WTC11 (cell line): ENCODE measurements around the gene CLMP. TPM values are rescaled to one million over a fixed set of nuclear protein-coding genes. Genes with fewer than 3 reads are reported as not detected.

ENCODE experiments used
- ATAC-seq: fragments of 200-7000 bp; cut with Tn5 transposase; 2 replicates; pipeline ENCODE4 v1.10.0; 2021; ENCODE audit warnings: mild to moderate bottlenecking, moderate library complexity
- CTCF ChIA-PET: fragments of 300-600 bp; sonication (Branson Sonifier 250); formaldehyde crosslinking; loops from one replicate; lab custom pipeline; 2021; ENCODE audit warnings: antibody characterized with exemption; lab: Charles Lee
- POLR2A ChIA-PET: fragments of 350-600 bp; sonication (Branson Sonifier 250); formaldehyde crosslinking; loops from one replicate; lab custom pipeline; 2021; ENCODE audit warnings: antibody characterized with exemption; lab: Charles Lee
- DNase-seq: peaks from one replicate; pipeline ENCODE4 v3.0.0; 2021; ENCODE audit warnings: low spot score
- H3K27ac Mint-ChIP-seq: 2 replicates; pipeline ENCODE4 v1.8.0; 2021; ENCODE audit warnings: mixed read lengths
- H3K27me3 Mint-ChIP-seq: 2 replicates; pipeline ENCODE4 v1.8.0; 2021; ENCODE audit warnings: low read depth, mild to moderate bottlenecking, moderate library complexity, mixed read lengths
- H3K36me3 Mint-ChIP-seq: 2 replicates; pipeline ENCODE4 v1.8.0; 2021; ENCODE audit warnings: mixed read lengths
- H3K4me1 Mint-ChIP-seq: 2 replicates; pipeline ENCODE4 v1.8.0; 2022; ENCODE audit warnings: mixed read lengths
- H3K4me3 Mint-ChIP-seq: 2 replicates; pipeline ENCODE4 v1.8.0; 2021; ENCODE audit warnings: mild to moderate bottlenecking, moderate library complexity, mixed read lengths
- H3K9me3 Mint-ChIP-seq: 2 replicates; pipeline ENCODE4 v1.8.0; 2021; ENCODE audit warnings: mixed read lengths
- AFF4 ChIP-seq: sonication (generic); formaldehyde crosslinking; IDR thresholded peaks from 2 replicates; pipeline ENCODE4 v1.8.1; 2023; ENCODE audit warnings: mild to moderate bottlenecking, missing genetic modification reagents, borderline replicate concordance
- ATF1 ChIP-seq: sonication (generic); formaldehyde crosslinking; IDR thresholded peaks from 2 replicates; pipeline ENCODE4 v1.8.1; 2023; ENCODE audit warnings: mild to moderate bottlenecking, moderate library complexity, missing genetic modification reagents
- CBFB ChIP-seq: sonication (generic); formaldehyde crosslinking; IDR thresholded peaks from 2 replicates; pipeline ENCODE4 v1.8.1; 2022; ENCODE audit warnings: mild to moderate bottlenecking, low read depth, missing genetic modification reagents
- E2F5 ChIP-seq: sonication (generic); formaldehyde crosslinking; IDR thresholded peaks from 2 replicates; pipeline ENCODE4 v1.8.1; 2022; ENCODE audit warnings: mild to moderate bottlenecking, moderate library complexity, missing genetic modification reagents
- ELF4 ChIP-seq: sonication (generic); formaldehyde crosslinking; IDR thresholded peaks from 2 replicates; pipeline ENCODE4 v1.8.1; 2022; ENCODE audit warnings: low read depth, mild to moderate bottlenecking, moderate library complexity, missing genetic modification reagents
- EMX1 ChIP-seq: fragments of 250-450 bp; sonication (Bioruptor Pico); IDR thresholded peaks from 2 replicates; pipeline ENCODE4 v1.8.0; 2021; ENCODE audit warnings: mild to moderate bottlenecking
- ESRRA ChIP-seq: sonication (generic); formaldehyde crosslinking; IDR thresholded peaks from 2 replicates; pipeline ENCODE4 v1.8.1; 2022; ENCODE audit warnings: mild to moderate bottlenecking, missing genetic modification reagents, borderline replicate concordance
- FOXJ3 ChIP-seq: sonication (generic); formaldehyde crosslinking; IDR thresholded peaks from 2 replicates; pipeline ENCODE4 v1.9.0; 2021; ENCODE audit warnings: missing genetic modification reagents, mild to moderate bottlenecking, borderline replicate concordance
- GRHL2 ChIP-seq: fragments of 250-450 bp; sonication (Bioruptor Pico); IDR thresholded peaks from 2 replicates; pipeline ENCODE4 v1.8.0; 2022; ENCODE audit warnings: mild to moderate bottlenecking, moderate library complexity; ENCODE audit not compliant: insufficient replicate concordance, severe bottlenecking
- IRF1 ChIP-seq: sonication (generic); formaldehyde crosslinking; IDR thresholded peaks from 2 replicates; pipeline ENCODE4 v1.8.0; 2023; ENCODE audit warnings: missing genetic modification reagents
- IRF2 ChIP-seq: sonication (generic); formaldehyde crosslinking; IDR thresholded peaks from 2 replicates; pipeline ENCODE4 v1.8.0; 2022; ENCODE audit warnings: low read depth, missing genetic modification reagents, borderline replicate concordance
- KAT7 ChIP-seq: sonication (generic); formaldehyde crosslinking; IDR thresholded peaks from 2 replicates; pipeline ENCODE4 v1.8.1; 2023; ENCODE audit warnings: missing genetic modification reagents, mild to moderate bottlenecking, borderline replicate concordance
- NFE2L1 ChIP-seq: sonication (generic); formaldehyde crosslinking; IDR thresholded peaks from 2 replicates; pipeline ENCODE4 v1.8.1; 2023; ENCODE audit warnings: missing genetic modification reagents
- SOX15 ChIP-seq: fragments of 250-450 bp; sonication (Bioruptor Pico); IDR thresholded peaks from 2 replicates; pipeline ENCODE4 v1.9.0; 2021; ENCODE audit warnings: mild to moderate bottlenecking
- SP1 ChIP-seq: sonication (generic); formaldehyde crosslinking; conservative IDR thresholded peaks from 2 replicates; pipeline ENCODE4 v1.8.1; 2022; ENCODE audit warnings: missing genetic modification reagents
- TEAD1 ChIP-seq: sonication (generic); formaldehyde crosslinking; IDR thresholded peaks from 2 replicates; pipeline ENCODE4 v1.8.0; 2022; ENCODE audit warnings: mild to moderate bottlenecking, missing genetic modification reagents
- TEAD4 ChIP-seq: sonication (generic); formaldehyde crosslinking; IDR thresholded peaks from 2 replicates; pipeline ENCODE4 v1.8.0; 2022; ENCODE audit warnings: mild to moderate bottlenecking, missing genetic modification reagents
- ZBTB43 ChIP-seq: sonication (generic); formaldehyde crosslinking; IDR thresholded peaks from 2 replicates; pipeline ENCODE4 v1.8.1; 2023; ENCODE audit warnings: mild to moderate bottlenecking, missing genetic modification reagents
- ZMAT4 ChIP-seq: fragments of 250-450 bp; sonication (Bioruptor Pico); IDR thresholded peaks from 2 replicates; pipeline ENCODE4 v1.9.0; 2021; ENCODE audit warnings: mild to moderate bottlenecking
- ZNF121 ChIP-seq: sonication (generic); formaldehyde crosslinking; IDR thresholded peaks from 2 replicates; pipeline ENCODE4 v1.8.0; 2023; ENCODE audit warnings: missing genetic modification reagents
- ZNF219 ChIP-seq: sonication (generic); formaldehyde crosslinking; IDR thresholded peaks from 2 replicates; pipeline ENCODE4 v1.8.0; 2023; ENCODE audit warnings: missing genetic modification reagents, mild to moderate bottlenecking, borderline replicate concordance
- total RNA-seq: library from RNA; stranded (reverse); gene quantifications from 3 replicates; pipeline ENCODE4 v1.2.3, GENCODE V29; 2021
- TF ChIP-seq, protein P1 (sequence below): sonication (generic); formaldehyde crosslinking; IDR thresholded peaks from 2 replicates; pipeline ENCODE4 v1.8.1; 2023; ENCODE audit warnings: mild to moderate bottlenecking, missing genetic modification reagents, moderate library complexity
- TF ChIP-seq, protein P2 (sequence below): sonication (generic); formaldehyde crosslinking; IDR thresholded peaks from 2 replicates; pipeline ENCODE4 v1.8.1; 2023; ENCODE audit warnings: mild to moderate bottlenecking, missing genetic modification reagents, moderate library complexity
- TF ChIP-seq, protein P3 (sequence below): sonication (generic); formaldehyde crosslinking; IDR thresholded peaks from 2 replicates; pipeline ENCODE4 v1.8.1; 2023; ENCODE audit warnings: mild to moderate bottlenecking, moderate library complexity, missing genetic modification reagents

The CLMP gene
- total RNA-seq, 1 experiment from 2014 or later = 20.0 TPM

- ChIA-PET CTCF (interaction anchor here (0.6 to 2.4 kb wide), 7 partner anchors 8 to 423 kb away, joined by 3 to 27 read pairs (median 4); no protein-coding TSS in a partner anchor), POLR2A (interaction anchor here (0.6 to 1.3 kb wide), 13 partner anchors 9 to 487 kb away, joined by 3 to 6 read pairs (median 3); partner anchors contain the start of gene CLMP)
- ATAC-seq (no peak), DNase-seq (no peak)
- Mint-ChIP-seq H3K27me3 (no peaks in the 10 kb centered on the region), H3K9me3 (no peaks in the 10 kb centered on the region), H3K27ac (peak within 1 kb of the TSS; percentile 99), H3K4me1 (peaks cover 57% of the 10 kb centered on the region), H3K36me3 (peaks cover 56% of the 10 kb centered on the region), H3K4me3 (peak within 1 kb of the TSS; percentile 96)
- TF ChIP-seq ESRRA (CRISPR knock-in tag) (no peak), ELF4 (CRISPR knock-in tag) (no peak), FOXJ3 (CRISPR knock-in tag) (no peak), ZBTB43 (no peak), KAT7 (CRISPR knock-in tag) (peak; percentile 7; the same call in 1 of the 2 replicates), E2F5 (CRISPR knock-in tag) (no peak), ZMAT4 (CRISPR knock-in tag) (no peak), IRF1 (0 out of 2 replicates have a peak, but pooled peaks have one; percentile 70), TEAD4 (no peak), ATF1 (0 out of 2 replicates have a peak, but pooled peaks have one; percentile 64), SP1 (no peak), IRF2 (no peak), ZNF219 (CRISPR knock-in tag) (no peak), EMX1 (0 out of 2 replicates have a peak, but pooled peaks have one; percentile 66), AFF4 (CRISPR knock-in tag) (no peak), CBFB (no peak), TEAD1 (CRISPR knock-in tag) (no peak; the same call in 1 of the 2 replicates), GRHL2 (CRISPR knock-in tag) (no peak), SOX15 (CRISPR knock-in tag) (no peak), ZNF121 (CRISPR knock-in tag) (no peak), NFE2L1 (CRISPR knock-in tag) (no peak)
- TF ChIP-seq, protein P1, sequence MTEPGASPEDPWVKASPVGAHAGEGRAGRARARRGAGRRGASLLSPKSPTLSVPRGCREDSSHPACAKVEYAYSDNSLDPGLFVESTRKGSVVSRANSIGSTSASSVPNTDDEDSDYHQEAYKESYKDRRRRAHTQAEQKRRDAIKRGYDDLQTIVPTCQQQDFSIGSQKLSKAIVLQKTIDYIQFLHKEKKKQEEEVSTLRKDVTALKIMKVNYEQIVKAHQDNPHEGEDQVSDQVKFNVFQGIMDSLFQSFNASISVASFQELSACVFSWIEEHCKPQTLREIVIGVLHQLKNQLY (CRISPR knock-in tag) = peak; percentile 91; the same call in 1 of the 2 replicates
- TF ChIP-seq, protein P2, sequence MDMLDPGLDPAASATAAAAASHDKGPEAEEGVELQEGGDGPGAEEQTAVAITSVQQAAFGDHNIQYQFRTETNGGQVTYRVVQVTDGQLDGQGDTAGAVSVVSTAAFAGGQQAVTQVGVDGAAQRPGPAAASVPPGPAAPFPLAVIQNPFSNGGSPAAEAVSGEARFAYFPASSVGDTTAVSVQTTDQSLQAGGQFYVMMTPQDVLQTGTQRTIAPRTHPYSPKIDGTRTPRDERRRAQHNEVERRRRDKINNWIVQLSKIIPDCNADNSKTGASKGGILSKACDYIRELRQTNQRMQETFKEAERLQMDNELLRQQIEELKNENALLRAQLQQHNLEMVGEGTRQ (CRISPR knock-in tag) = peak; percentile 41; the same call in 1 of the 2 replicates
- TF ChIP-seq, protein P3, sequence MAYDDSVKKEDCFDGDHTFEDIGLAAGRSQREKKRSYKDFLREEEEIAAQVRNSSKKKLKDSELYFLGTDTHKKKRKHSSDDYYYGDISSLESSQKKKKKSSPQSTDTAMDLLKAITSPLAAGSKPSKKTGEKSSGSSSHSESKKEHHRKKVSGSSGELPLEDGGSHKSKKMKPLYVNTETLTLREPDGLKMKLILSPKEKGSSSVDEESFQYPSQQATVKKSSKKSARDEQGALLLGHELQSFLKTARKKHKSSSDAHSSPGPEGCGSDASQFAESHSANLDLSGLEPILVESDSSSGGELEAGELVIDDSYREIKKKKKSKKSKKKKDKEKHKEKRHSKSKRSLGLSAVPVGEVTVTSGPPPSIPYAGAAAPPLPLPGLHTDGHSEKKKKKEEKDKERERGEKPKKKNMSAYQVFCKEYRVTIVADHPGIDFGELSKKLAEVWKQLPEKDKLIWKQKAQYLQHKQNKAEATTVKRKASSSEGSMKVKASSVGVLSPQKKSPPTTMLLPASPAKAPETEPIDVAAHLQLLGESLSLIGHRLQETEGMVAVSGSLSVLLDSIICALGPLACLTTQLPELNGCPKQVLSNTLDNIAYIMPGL (CRISPR knock-in tag) = no peak
These were observed 133.5 kb downstream of the CLMP start, which contains the start of gene HSPA8 for GRCh38 chr11:123061403-123062157. TSS of gene HSPA8 (minus strand) at chr11:123062136. CDS start at chr11:123061324, 812 bp downstream.
